Right renal cortex interstitium (tissue), 3 donors: ENCODE data around the gene IL23R. TPM values are rescaled to one million over a fixed set of nuclear protein-coding genes. Genes with fewer than 3 reads are reported as not detected.
"Not testable (repeated sequence)": the region's sequence is repeated elsewhere in the genome, so short reads cannot be mapped to it uniquely, and the experiment has no call there.

ENCODE experiments used
- DNase-seq, 3 donors: peaks; one replicate each; pipeline ENCODE4 v3.0.0-alpha.2; 2013; ENCODE audit warnings: low read depth in 3 of 3, low spot score in 2 of 3
- polyA plus RNA-seq, 3 donors: library from polyadenylated mRNA; unstranded; fragments of 120-200 nt; gene quantifications; one replicate each; pipeline ENCODE4 v1.2.1, GENCODE V29; 2013; ENCODE audit not compliant: insufficient read length in 3 of 3

The IL23R gene
- polyA plus RNA-seq, 3 donors = 0.06 to 0.10 TPM; not detected in 1

- DNase-seq = no peak
Measured at GRCh38 chr1:67191668-67192520, 25.6 kb downstream of the IL23R start.

DNA sequence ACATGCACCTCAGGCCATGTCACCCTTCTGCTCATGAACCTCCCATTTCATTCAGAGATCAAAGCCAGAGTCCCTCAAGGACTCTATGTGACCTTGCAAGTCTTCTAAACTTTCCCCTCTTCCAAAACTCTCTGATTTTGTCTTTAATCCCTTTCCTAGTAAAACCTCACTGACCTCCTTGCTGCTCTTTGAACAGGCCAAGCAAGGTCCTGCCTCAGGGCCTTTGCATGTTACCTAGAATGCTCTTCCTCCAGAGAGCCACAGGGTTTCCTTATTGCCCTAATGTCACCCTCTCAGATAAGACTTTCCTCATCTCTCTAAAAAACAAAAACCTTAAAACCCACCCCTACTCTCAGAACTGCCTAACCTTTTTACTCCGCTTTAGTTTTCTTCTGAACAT lies 26.6 kb downstream of the IL23R start:
- DNase-seq = no peak

DNA sequence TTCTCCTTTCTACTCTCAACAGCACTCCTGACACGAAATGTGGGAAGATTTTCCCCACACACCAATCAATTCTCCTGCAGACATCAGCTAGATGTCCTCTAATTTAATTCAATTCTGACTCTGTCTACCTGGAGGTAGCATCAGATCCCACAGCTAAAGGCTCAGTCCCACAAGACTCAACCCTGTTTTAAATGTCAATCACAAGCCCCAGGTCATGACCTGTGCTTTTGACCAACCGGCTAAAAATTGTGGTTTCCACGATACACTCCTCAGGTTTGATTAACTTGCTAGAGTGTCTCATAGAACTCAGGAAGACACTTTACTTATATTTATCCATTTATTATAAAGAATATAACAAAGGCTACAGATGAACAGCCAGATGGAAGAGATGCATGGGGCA lies 27.4 kb downstream of the IL23R start:
- DNase-seq = no peak

DNA sequence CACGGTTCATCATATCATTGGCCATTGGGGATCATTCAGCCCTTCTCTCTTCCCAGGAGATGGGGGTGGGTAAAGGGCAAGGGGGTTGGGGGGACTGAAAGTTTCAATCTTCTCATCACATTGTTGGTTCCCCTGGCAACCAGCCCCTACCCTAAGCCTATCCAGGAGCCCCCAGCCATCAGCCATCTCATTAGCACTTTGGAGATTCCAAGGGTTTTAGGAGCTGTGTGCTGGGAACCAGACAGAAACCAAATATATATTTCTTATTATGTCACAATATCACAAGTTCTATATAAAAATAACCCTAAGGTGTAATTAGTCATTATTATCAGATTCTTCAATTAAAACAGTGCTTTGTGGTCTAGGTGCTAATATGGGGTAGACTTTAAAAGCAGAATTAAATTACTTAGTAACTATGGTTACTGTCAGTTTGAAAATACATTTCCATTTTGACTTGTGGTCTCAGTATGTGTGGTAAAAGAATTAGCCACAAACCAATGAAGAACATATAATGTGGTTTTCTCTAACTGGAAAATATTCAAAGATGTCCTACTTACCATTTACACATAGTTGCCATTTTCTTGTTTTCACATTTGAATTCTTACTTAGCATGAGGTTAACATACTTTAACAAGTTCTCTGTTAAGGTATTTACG lies 28.1 kb downstream of the IL23R start:
- no peak for DNase-seq

DNA sequence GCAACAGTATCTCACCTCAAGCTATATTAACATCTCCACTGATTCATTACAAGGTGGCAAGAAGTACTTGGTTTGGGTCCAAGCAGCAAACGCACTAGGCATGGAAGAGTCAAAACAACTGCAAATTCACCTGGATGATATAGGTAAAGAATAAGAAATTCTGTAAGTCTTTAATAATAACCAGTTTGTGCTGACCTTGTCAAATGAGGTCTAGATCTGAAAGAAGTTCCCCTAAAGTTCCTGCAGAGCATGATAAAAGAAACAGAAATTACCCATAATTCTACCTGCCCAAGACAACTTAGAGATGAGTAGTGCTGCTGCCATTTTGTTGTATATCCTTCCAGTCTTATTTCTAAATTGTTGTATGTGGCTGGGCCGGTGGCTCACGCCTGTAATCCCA lies 34.5 kb downstream of the IL23R start:
- no peak for DNase-seq

DNA sequence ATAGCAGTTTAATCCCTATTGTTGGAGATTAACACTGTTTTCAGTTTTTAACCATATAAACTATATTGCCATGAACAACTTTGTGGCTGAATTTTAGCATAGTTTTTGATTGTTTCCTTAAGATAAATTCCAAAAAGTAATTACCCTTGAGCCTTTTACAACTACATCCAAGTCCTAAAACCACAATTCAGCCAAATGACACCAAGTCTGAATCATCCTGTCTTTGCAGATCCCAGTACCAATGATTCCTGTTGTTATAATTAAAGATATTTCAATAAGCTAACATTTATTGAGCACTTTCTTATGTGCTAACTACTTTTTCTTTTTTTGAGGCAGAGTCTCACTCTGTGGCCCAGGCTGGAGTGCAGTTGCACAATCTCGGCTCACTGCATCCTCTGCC lies 35.6 kb downstream of the IL23R start:
- DNase-seq = no peak

DNA sequence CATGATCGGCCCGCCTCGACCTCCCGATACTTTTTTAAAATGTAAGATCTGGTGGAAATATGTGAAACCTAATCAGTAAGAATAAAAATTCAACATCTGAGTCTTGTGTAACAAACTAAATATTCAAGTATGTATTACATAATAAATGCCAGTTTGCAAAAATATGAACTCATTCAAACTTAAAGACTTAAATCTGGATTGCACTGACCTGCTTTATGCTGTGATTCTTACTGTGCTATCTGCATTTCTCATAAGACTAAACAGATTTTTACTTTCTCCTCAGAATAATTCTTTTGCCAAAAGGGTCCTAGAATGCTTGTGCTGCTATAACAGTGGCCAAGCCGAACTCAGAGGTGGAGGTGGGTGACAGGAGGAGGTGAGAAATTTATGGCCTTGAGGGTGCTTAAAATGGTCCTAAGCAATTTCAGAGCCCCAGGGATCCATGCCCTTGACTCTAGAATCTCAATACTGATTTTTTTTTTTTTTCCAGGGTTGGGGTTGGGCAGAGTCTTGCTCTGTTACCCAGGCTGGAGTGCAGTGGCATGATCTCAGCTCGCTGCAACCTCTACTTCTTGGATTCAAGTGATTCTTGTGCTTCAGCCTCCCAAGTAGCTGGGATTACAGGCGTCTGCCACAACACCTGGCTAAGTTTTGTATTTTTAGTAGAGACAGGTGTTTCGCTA lies 38.2 kb downstream of the IL23R start:
- no peak for DNase-seq

- not testable (repeated sequence) for DNase-seq
Measured at GRCh38 chr1:67207398-67207797, 41.1 kb downstream of the IL23R start.

DNA sequence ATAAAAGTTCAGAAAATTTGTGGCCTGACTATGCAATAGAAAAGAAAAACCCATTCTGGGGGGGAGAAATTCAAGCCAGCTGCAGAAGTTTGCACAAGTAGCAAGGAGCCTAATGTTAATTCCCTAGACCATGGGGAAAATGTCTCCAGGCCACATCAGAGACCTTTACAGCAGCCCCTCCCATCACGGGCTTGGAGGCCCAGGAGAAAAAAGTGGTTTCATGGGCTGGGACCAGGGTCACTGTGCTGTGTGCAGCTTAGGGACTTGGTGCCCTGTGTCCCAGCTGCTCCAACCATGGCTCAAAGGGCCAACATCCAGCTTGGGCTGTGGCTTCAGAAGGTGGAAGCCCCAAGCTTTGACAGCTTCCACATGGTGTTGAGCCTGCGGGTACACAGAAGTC lies 42.0 kb downstream of the IL23R start:
- no peak for DNase-seq

GRCh38 chr1:67209521-67209920 lies 43.3 kb downstream of the IL23R start:
- no peak for DNase-seq

- peak in 1 of 3 donors; percentile 1 for DNase-seq
Measured at GRCh38 chr1:67211589-67212563, 45.6 kb downstream of the IL23R start.

DNA sequence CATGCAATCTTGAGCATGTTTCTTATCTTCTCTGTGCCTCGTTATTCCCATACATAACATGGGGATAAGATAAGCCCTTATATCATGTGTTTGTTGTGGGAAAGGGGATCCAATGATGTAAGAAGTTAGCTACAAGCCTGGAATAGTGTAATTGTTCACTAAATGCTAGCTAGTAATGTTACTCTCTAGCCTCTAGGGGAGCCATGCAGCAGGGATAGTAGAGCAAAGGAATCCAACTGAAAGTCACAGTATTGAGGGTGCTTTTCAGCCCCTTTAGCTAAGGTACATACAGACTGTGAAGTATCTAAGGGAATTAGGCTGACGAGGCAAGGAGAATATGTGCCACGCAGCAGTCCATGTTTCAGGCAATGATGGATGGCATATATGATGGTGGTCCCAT lies 46.9 kb downstream of the IL23R start:
- DNase-seq = no peak

GRCh38 chr1:67213948-67214347 lies 47.7 kb downstream of the IL23R start:
- no peak for DNase-seq

GRCh38 chr1:67214420-67215174 lies 48.3 kb downstream of the IL23R start:
- DNase-seq = peak in 1 of 3 donors; percentile 3

- no peak for DNase-seq
Measured at GRCh38 chr1:67216401-67216800, 50.1 kb downstream of the IL23R start.

DNA sequence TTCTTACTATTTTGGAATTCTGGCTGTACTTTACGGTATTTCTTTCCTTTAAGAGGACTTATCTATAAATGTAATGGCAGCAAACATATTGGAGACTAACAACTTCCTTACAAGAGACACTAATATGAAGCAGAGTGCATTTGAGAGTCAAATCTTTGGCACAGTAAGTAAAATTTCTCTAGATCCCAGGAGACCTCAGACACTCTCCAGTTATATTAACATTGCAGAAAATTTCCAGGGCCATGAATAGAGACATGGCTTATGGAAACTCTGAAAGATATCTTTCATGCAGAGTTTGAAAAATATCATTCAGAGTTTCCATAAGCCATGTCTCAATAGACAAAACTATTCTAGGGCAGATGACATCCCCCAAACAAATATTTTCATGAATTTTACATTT lies 51.2 kb downstream of the IL23R start:
- DNase-seq = no peak

DNA sequence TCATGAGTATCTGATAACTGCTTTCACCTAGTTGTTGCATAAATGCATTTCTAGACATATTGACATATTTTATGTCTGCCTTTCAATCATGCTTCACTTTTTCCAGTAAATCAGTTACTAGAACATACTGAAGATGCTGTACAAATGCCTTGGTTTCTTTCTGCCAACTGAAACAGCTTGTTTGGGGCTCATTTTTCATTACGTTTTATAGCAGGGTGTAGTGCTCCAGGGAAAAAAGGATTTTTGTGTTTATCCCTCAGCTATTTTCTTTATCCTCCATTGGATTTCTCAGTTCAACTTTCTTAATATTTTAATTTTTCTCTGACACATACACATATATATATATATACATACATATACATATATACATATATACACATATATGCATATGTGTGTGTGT lies 51.7 kb downstream of the IL23R start:
- DNase-seq = no peak

DNA sequence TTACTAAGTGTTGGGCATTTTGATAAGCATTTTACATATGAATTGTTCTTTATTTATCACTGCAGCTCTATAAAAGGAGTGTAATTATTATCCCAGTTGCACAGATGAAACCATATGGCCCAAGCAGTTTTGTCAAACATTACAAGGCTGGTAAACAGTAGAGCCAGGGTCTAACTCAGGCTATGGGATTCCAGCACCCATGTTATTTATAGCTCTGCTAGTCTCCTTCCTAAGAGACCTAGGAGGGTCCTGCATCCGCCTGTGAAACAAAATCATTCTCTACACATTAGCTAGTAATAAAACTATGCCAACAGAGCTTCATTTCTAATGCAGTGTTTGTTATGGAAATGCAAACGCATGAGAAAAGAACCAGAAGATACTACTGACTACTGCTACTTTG lies 58.6 kb downstream of the IL23R start:
- no peak for DNase-seq

GRCh38 chr1:67226688-67227087 lies 60.4 kb downstream of the IL23R start:
- no peak for DNase-seq

- DNase-seq = no peak
Measured at GRCh38 chr1:67227196-67227595, 60.9 kb downstream of the IL23R start.
